HFFc6 (cell line): ENCODE results near the gene CCDC60. TPM values are rescaled to one million over a fixed set of nuclear protein-coding genes. Genes with fewer than 3 reads are reported as not detected.

Experiments
- DNase-seq: peaks from one replicate; pipeline ENCODE4 v3.0.0-alpha.2; 2018
- H3K27ac Mint-ChIP-seq: 2 replicates; pipeline ENCODE4 v1.8.0; 2020; ENCODE audit warnings: mild to moderate bottlenecking, mixed read lengths
- H3K27me3 Mint-ChIP-seq: 2 replicates; pipeline ENCODE4 v1.8.0; 2021; ENCODE audit warnings: mild to moderate bottlenecking, moderate library complexity, mixed read lengths; ENCODE audit not compliant: insufficient read depth
- H3K36me3 Mint-ChIP-seq: 2 replicates; pipeline ENCODE4 v1.8.0; 2021; ENCODE audit warnings: low read depth, mixed read lengths
- H3K4me1 Mint-ChIP-seq: 2 replicates; pipeline ENCODE4 v1.8.0; 2020; ENCODE audit warnings: low read depth, mixed read lengths
- H3K4me3 Mint-ChIP-seq: 2 replicates; pipeline ENCODE4 v1.8.0; 2020; ENCODE audit warnings: mild to moderate bottlenecking, moderate library complexity, mixed read lengths
- H3K9me3 Mint-ChIP-seq: 2 replicates; pipeline ENCODE4 v1.8.0; 2020; ENCODE audit warnings: mild to moderate bottlenecking, mixed read lengths
- CTCF ChIP-seq: fragments of 200-600 bp; sonication (generic); IDR thresholded peaks from 2 replicates; pipeline ENCODE4 v1.5.0; 2021; ENCODE audit warnings: antibody characterized with exemption, mild to moderate bottlenecking
- total RNA-seq, 6 experiments: library from RNA; stranded (reverse); fragmentation: NEBNext Ultra II Directional; extraction: Animal tissue kit (Norgen Biotek cat#: 25700); gene quantifications; 2 replicates in 1 of 6; 3 replicates in 5 of 6; pipeline ENCODE4 v1.2.3, GENCODE V29; 2021

CCDC60 gene
- total RNA-seq, 6 experiments from 2014 or later, result not detected

- no peak for TF ChIP-seq CTCF
- H3K4me3 Mint-ChIP-seq, result no peak overlapping the region
- peaks cover 43% of the 10 kb centered on the region for H3K9me3 Mint-ChIP-seq
- H3K27ac Mint-ChIP-seq, result no peak overlapping the region
- H3K36me3 Mint-ChIP-seq, result peaks cover 4% of the 10 kb centered on the region; the same call in 1 of the 2 replicates
- no peaks in the 10 kb centered on the region for H3K4me1 Mint-ChIP-seq
- no peaks in the 10 kb centered on the region for H3K27me3 Mint-ChIP-seq
- no peak for DNase-seq
Observed at GRCh38 chr12:119476951-119477350, 142.4 kb downstream of the CCDC60 start.

- no peak overlapping the region for H3K27ac Mint-ChIP-seq
- no peaks in the 10 kb centered on the region; the same call in 1 of the 2 replicates for H3K27me3 Mint-ChIP-seq
- H3K4me3 Mint-ChIP-seq, result no peak overlapping the region
- peaks cover 6% of the 10 kb centered on the region; the same call in 1 of the 2 replicates for H3K36me3 Mint-ChIP-seq
- H3K9me3 Mint-ChIP-seq, result peaks cover 40% of the 10 kb centered on the region
- H3K4me1 Mint-ChIP-seq, result no peaks in the 10 kb centered on the region
- no peak for TF ChIP-seq CTCF
- DNase-seq, result no peak
Observed at GRCh38 chr12:119479121-119479561, 144.6 kb downstream of the CCDC60 start.

- no peak for DNase-seq
- H3K27me3 Mint-ChIP-seq, result no peaks in the 10 kb centered on the region; the same call in 1 of the 2 replicates
- no peak for TF ChIP-seq CTCF
- no peak overlapping the region for H3K4me3 Mint-ChIP-seq
- no peaks in the 10 kb centered on the region for H3K4me1 Mint-ChIP-seq
- peaks cover 9% of the 10 kb centered on the region; the same call in 1 of the 2 replicates for H3K36me3 Mint-ChIP-seq
- peaks cover 49% of the 10 kb centered on the region for H3K9me3 Mint-ChIP-seq
- no peak overlapping the region for H3K27ac Mint-ChIP-seq
Observed at GRCh38 chr12:119480551-119480950, 146.0 kb downstream of the CCDC60 start.

GRCh38 chr12:119486599-119487154 lies 152.1 kb downstream of the CCDC60 start:
- Mint-ChIP-seq H3K27me3 (no peaks in the 10 kb centered on the region; the same call in 1 of the 2 replicates), H3K4me1 (no peaks in the 10 kb centered on the region), H3K27ac (no peak overlapping the region), H3K4me3 (no peak overlapping the region), H3K36me3 (0 out of 2 replicates have a peak, but pooled peaks cover 5% of the 10 kb centered on the region), H3K9me3 (peaks cover 62% of the 10 kb centered on the region)
- no peak for TF ChIP-seq CTCF
- DNase-seq, result no peak

GRCh38 chr12:119491814-119492213 lies 157.3 kb downstream of the CCDC60 start:
- H3K4me3 Mint-ChIP-seq, result no peak overlapping the region
- no peaks in the 10 kb centered on the region for H3K4me1 Mint-ChIP-seq
- no peak overlapping the region for H3K27ac Mint-ChIP-seq
- no peaks in the 10 kb centered on the region for H3K36me3 Mint-ChIP-seq
- no peaks in the 10 kb centered on the region for H3K27me3 Mint-ChIP-seq
- TF ChIP-seq CTCF, result no peak
- H3K9me3 Mint-ChIP-seq, result peaks cover 43% of the 10 kb centered on the region
- no peak for DNase-seq
